IMR-90 (cell line): ENCODE data around the gene IL16. TPM values are rescaled to one million over a fixed set of nuclear protein-coding genes. Genes with fewer than 3 reads are reported as not detected.
A peak's percentile ranks its signal among the peaks of the same experiment; 100 is the strongest.

ENCODE experiments used
- ATAC-seq: fragments of 200-7000 bp; cut with Tn5 transposase; 2 replicates; pipeline ENCODE4 v1.9.1; 2020; ENCODE audit warnings: low read depth, mild to moderate bottlenecking, moderate library complexity
- BruUV-seq: library from RNA; stranded (reverse); fragments of 400-500 nt; replicated peaks from 2 replicates; lab custom pipeline; 2021; lab: Mats Ljungman, UMichigan
- CTCF ChIA-PET: fragments of 300-600 bp; formaldehyde crosslinking; extraction: SDS; loops from one replicate; lab custom pipeline; 2021; ENCODE audit warnings: antibody characterized with exemption; lab: Yijun Ruan, JAX
- POLR2A ChIA-PET: fragments of 300-600 bp; sonication (Branson Sonifier 250); formaldehyde crosslinking; loops from one replicate; lab custom pipeline; 2022; ENCODE audit warnings: antibody characterized with exemption; ENCODE audit not compliant: unreplicated experiment; lab: Charles Lee
- DNase-seq: peaks from one replicate; pipeline ENCODE4 v3.0.0; 2013
- H2AFZ ChIP-seq: replicated peaks from 2 replicates; pipeline ENCODE3; 2013; ENCODE audit warnings: low read length, mild to moderate bottlenecking; ENCODE audit not compliant: poor library complexity
- H2AK5ac ChIP-seq: 2 replicates; pipeline ENCODE4 v1.6.1; 2013; ENCODE audit warnings: low read depth, low read length, inconsistent platforms
- H2AK9ac ChIP-seq: replicated peaks from 2 replicates; pipeline ENCODE3; 2013; ENCODE audit warnings: mild to moderate bottlenecking, low read depth, low read length, moderate library complexity; ENCODE audit not compliant: poor library complexity
- H2BK120ac ChIP-seq: 2 replicates; pipeline ENCODE4 v1.6.1; 2013; ENCODE audit warnings: low read depth, low read length, inconsistent platforms
- H2BK15ac ChIP-seq: 3 replicates; pipeline ENCODE4 v1.6.1; 2013; ENCODE audit warnings: low read depth, low read length, inconsistent platforms
- H2BK20ac ChIP-seq: 2 replicates; pipeline ENCODE4 v1.6.1; 2013; ENCODE audit warnings: low read depth, mild to moderate bottlenecking, inconsistent platforms, low read length, moderate library complexity
- H2BK5ac ChIP-seq: 2 replicates; pipeline ENCODE4 v1.6.1; 2013; ENCODE audit warnings: mild to moderate bottlenecking, low read depth, low read length, inconsistent platforms; ENCODE audit not compliant: poor library complexity, severe bottlenecking
- H3K14ac ChIP-seq: replicated peaks from 2 replicates; pipeline ENCODE4 v1.6.1; 2013; ENCODE audit warnings: low read depth, low read length, inconsistent platforms
- H3K18ac ChIP-seq: 2 replicates; pipeline ENCODE4 v1.6.1; 2013; ENCODE audit warnings: low read depth, low read length, control low read depth
- H3K23ac ChIP-seq: 2 replicates; pipeline ENCODE4 v1.6.1; 2013; ENCODE audit warnings: low read depth, low read length, inconsistent platforms
- H3K27ac ChIP-seq: 2 replicates; pipeline ENCODE4 v1.5.1; 2013; ENCODE audit warnings: mild to moderate bottlenecking, control low read depth, low read length; ENCODE audit not compliant: insufficient read depth
- H3K27me3 ChIP-seq: 2 replicates; pipeline ENCODE4 v1.6.1; 2013; ENCODE audit warnings: low read length; ENCODE audit not compliant: control insufficient read depth, insufficient read depth
- H3K36me3 ChIP-seq: 2 replicates; pipeline ENCODE4 v1.6.1; 2013; ENCODE audit warnings: low read length, mixed read lengths; ENCODE audit not compliant: control insufficient read depth, insufficient read depth
- H3K4ac ChIP-seq: 2 replicates; pipeline ENCODE4 v1.6.1; 2013; ENCODE audit warnings: low read depth, low read length, inconsistent platforms
- H3K4me1 ChIP-seq: 2 replicates; pipeline ENCODE4 v1.6.1; 2013; ENCODE audit warnings: low read length, mixed read lengths; ENCODE audit not compliant: control insufficient read depth, insufficient read depth
- H3K4me2 ChIP-seq: 2 replicates; pipeline ENCODE4 v1.6.1; 2013; ENCODE audit warnings: low read depth, mild to moderate bottlenecking, control low read depth, low read length, moderate library complexity
- H3K4me3 ChIP-seq: 2 replicates; pipeline ENCODE4 v1.5.1; 2013; ENCODE audit warnings: low read depth, mild to moderate bottlenecking, control low read depth, low read length, moderate library complexity; ENCODE audit not compliant: insufficient read depth
- H3K56ac ChIP-seq: 2 replicates; pipeline ENCODE4 v1.6.1; 2013; ENCODE audit warnings: low read length, inconsistent platforms; ENCODE audit not compliant: insufficient read depth; ENCODE audit errors: extremely low read depth
- H3K79me1 ChIP-seq, 2 experiments: 2 replicates each; pipeline ENCODE4 v1.6.1; 2013; ENCODE audit warnings: low read length in 2 of 2, inconsistent platforms in 1 of 2, low read depth in 1 of 2
- H3K9ac ChIP-seq: 2 replicates; pipeline ENCODE4 v1.6.1; 2013; ENCODE audit warnings: low read depth, low read length, control low read depth
- H3K9me1 ChIP-seq: 2 replicates; pipeline ENCODE4 v1.6.1; 2013; ENCODE audit warnings: low read length, inconsistent platforms; ENCODE audit not compliant: insufficient read depth
- H3K9me3 ChIP-seq: 2 replicates; pipeline ENCODE4 v1.6.1; 2013; ENCODE audit warnings: low read length; ENCODE audit not compliant: control insufficient read depth, insufficient read depth
- H4K20me1 ChIP-seq: 2 replicates; pipeline ENCODE4 v1.6.1; 2013; ENCODE audit warnings: low read length, inconsistent platforms; ENCODE audit not compliant: insufficient read depth
- H4K5ac ChIP-seq: 2 replicates; pipeline ENCODE4 v1.6.1; 2013; ENCODE audit warnings: mild to moderate bottlenecking, low read depth, low read length, control low read depth
- H4K8ac ChIP-seq, 2 experiments: 2 replicates each; pipeline ENCODE4 v1.6.1; 2013; ENCODE audit warnings: low read depth in 2 of 2, low read length in 2 of 2, control low read depth in 1 of 2, inconsistent platforms in 1 of 2
- H4K91ac ChIP-seq: 2 replicates; pipeline ENCODE4 v1.6.1; 2013; ENCODE audit warnings: low read depth, low read length, inconsistent platforms; ENCODE audit not compliant: insufficient read depth
- CEBPB ChIP-seq: IDR thresholded peaks from 2 replicates; pipeline ENCODE4 v1.6.1; 2012; ENCODE audit warnings: low read depth, low read length, improper control_type of control experiment
- FOS ChIP-seq: fragments of 150-350 bp; IDR thresholded peaks from 2 replicates; pipeline ENCODE4 v1.6.1; 2016; ENCODE audit warnings: low read depth, low read length
- MAFK ChIP-seq: IDR thresholded peaks from 2 replicates; pipeline ENCODE4 v1.6.1; 2012; ENCODE audit warnings: low read depth, low read length, improper control_type of control experiment
- MAZ ChIP-seq: IDR thresholded peaks from 2 replicates; pipeline ENCODE4 v1.6.1; 2012; ENCODE audit warnings: low read depth, mild to moderate bottlenecking, low read length, improper control_type of control experiment, moderate library complexity, borderline replicate concordance
- MXI1 ChIP-seq: IDR thresholded peaks from 2 replicates; pipeline ENCODE4 v1.6.1; 2012; ENCODE audit warnings: low read depth, mild to moderate bottlenecking, low read length, moderate library complexity, borderline replicate concordance
- POLR2A ChIP-seq: IDR thresholded peaks from 2 replicates; pipeline ENCODE4 v1.6.1; 2012; ENCODE audit warnings: mild to moderate bottlenecking, low read depth, low read length
- RAD21 ChIP-seq: IDR thresholded peaks from 2 replicates; pipeline ENCODE4 v1.6.1; 2012; ENCODE audit warnings: low read length, improper control_type of control experiment
- RFX5 ChIP-seq: IDR thresholded peaks from 2 replicates; pipeline ENCODE4 v1.8.0; 2012; ENCODE audit warnings: low read depth, mild to moderate bottlenecking, low read length, moderate library complexity
- SMC3 ChIP-seq: fragments of 150-350 bp; IDR thresholded peaks from 2 replicates; pipeline ENCODE4 v1.6.1; 2016; ENCODE audit warnings: low read depth, mild to moderate bottlenecking, antibody characterized with exemption, low read length, moderate library complexity
- WGBS, 2 experiments: methylation state at CpG; one replicate each; pipeline versions ENCODE4 v1.1.5 to v1.1.7; 2013; ENCODE audit warnings: missing lambda C conversion rate in 2 of 2; ENCODE audit not compliant: insufficient read length in 1 of 2; ENCODE audit errors: extremely low coverage in 2 of 2; 5-methylcytosine and 5-hydroxymethylcytosine counted together
- dilution Hi-C: fragments of 300-500 bp; cut with HindIII; formaldehyde crosslinking; loops from one replicate; pipeline ENCODE4 v1.14.3; 2018; ENCODE audit warnings: low sequenced_read_pairs; ENCODE audit not compliant: unreplicated experiment
- in situ Hi-C: fragments of 300-500 bp; cut with MboI; formaldehyde crosslinking; loops from 3 replicates; pipeline ENCODE4 v1.14.3; 2019; ENCODE audit warnings: low sequenced_read_pairs, inconsistent platforms, mixed read lengths
- intact Hi-C: fragments of 100-400 bp; cut with micrococcal nuclease; formaldehyde crosslinking; loops from 2 replicates; pipeline ENCODE4 v1.10.0; 2022
- polyA plus RNA-seq, 3 experiments: library from polyadenylated mRNA; depleted of rRNA; stranded (reverse); fragments of >200 nt; gene quantifications; 2 replicates each; pipeline ENCODE4 v1.2.3, GENCODE V29; 2012; ENCODE audit warnings: low replicate concordance in 1 of 3
- total RNA-seq: library from RNA; depleted of rRNA; stranded (reverse); fragments of >200 nt; gene quantifications from 2 replicates; pipeline ENCODE4 v1.2.3, GENCODE V29; 2012
- TF ChIP-seq, protein P1 (sequence below): fragments of 150-350 bp; IDR thresholded peaks from 2 replicates; pipeline ENCODE4 v1.6.1; 2016; ENCODE audit warnings: low read depth, mild to moderate bottlenecking, low read length, moderate library complexity, borderline replicate concordance
- TF ChIP-seq, protein P2 (sequence below): fragments of 150-350 bp; IDR thresholded peaks from 2 replicates; pipeline ENCODE4 v1.6.1; 2017; ENCODE audit warnings: mild to moderate bottlenecking, antibody characterized with exemption, low read length, low read depth
- TF ChIP-seq, protein P3 (sequence below): conservative IDR thresholded peaks from 2 replicates; pipeline ENCODE4 v1.5.1; 2012; ENCODE audit warnings: mild to moderate bottlenecking, low read depth, low read length, improper control_type of control experiment

The IL16 gene
- total and polyA plus RNA-seq, 2 of the 4 experiments (the other 2 are of a cell fraction): 0.18 to 0.27 TPM

- H2BK15ac ChIP-seq: peak overlapping the region; percentile 50; the same call in 1 of the 3 replicates
- intact Hi-C loops: no loop called here
- H3K56ac ChIP-seq: no peak overlapping the region
- TF ChIP-seq CEBPB (no peak), POLR2A (no peak), MAFK (no peak), RAD21 (no peak), MAZ (no peak), MXI1 (no peak), RFX5 (no peak), SMC3 (no peak), FOS (no peak)
- TF ChIP-seq, protein P1, sequence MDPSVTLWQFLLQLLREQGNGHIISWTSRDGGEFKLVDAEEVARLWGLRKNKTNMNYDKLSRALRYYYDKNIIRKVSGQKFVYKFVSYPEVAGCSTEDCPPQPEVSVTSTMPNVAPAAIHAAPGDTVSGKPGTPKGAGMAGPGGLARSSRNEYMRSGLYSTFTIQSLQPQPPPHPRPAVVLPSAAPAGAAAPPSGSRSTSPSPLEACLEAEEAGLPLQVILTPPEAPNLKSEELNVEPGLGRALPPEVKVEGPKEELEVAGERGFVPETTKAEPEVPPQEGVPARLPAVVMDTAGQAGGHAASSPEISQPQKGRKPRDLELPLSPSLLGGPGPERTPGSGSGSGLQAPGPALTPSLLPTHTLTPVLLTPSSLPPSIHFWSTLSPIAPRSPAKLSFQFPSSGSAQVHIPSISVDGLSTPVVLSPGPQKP: no peak
- TF ChIP-seq, protein P2, sequence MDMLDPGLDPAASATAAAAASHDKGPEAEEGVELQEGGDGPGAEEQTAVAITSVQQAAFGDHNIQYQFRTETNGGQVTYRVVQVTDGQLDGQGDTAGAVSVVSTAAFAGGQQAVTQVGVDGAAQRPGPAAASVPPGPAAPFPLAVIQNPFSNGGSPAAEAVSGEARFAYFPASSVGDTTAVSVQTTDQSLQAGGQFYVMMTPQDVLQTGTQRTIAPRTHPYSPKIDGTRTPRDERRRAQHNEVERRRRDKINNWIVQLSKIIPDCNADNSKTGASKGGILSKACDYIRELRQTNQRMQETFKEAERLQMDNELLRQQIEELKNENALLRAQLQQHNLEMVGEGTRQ: no peak
- TF ChIP-seq, protein P3, sequence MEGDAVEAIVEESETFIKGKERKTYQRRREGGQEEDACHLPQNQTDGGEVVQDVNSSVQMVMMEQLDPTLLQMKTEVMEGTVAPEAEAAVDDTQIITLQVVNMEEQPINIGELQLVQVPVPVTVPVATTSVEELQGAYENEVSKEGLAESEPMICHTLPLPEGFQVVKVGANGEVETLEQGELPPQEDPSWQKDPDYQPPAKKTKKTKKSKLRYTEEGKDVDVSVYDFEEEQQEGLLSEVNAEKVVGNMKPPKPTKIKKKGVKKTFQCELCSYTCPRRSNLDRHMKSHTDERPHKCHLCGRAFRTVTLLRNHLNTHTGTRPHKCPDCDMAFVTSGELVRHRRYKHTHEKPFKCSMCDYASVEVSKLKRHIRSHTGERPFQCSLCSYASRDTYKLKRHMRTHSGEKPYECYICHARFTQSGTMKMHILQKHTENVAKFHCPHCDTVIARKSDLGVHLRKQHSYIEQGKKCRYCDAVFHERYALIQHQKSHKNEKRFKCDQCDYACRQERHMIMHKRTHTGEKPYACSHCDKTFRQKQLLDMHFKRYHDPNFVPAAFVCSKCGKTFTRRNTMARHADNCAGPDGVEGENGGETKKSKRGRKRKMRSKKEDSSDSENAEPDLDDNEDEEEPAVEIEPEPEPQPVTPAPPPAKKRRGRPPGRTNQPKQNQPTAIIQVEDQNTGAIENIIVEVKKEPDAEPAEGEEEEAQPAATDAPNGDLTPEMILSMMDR: no peak
- H4K5ac ChIP-seq: peak overlapping the region; percentile 66; the same call in 1 of the 2 replicates
- no peak overlapping the region for H2AFZ ChIP-seq
- peaks cover 17% of the 10 kb centered on the region for H3K9me1 ChIP-seq
- 0 out of 2 replicates have a peak overlapping the region, but pooled peaks have one; percentile 10 for H3K9ac ChIP-seq
- no peaks in the 10 kb centered on the region for H4K20me1 ChIP-seq
- peak overlapping the region; percentile 58 for H3K23ac ChIP-seq
- ChIA-PET CTCF (interaction anchor here (1.8 kb wide), 1 partner anchor 81 kb away, joined by 5 read pairs; no protein-coding TSS in a partner anchor), POLR2A (no interaction called here)
- no peak overlapping the region for H2AK9ac ChIP-seq
- DNase-seq (no peak), ATAC-seq (no peak)
- H3K18ac ChIP-seq: peak overlapping the region; percentile 58
- peaks cover 0 to 19% of the 10 kb centered on the region in 2 experiments; a peak in 2 of 4 replicates for H3K79me1 ChIP-seq
- H3K14ac ChIP-seq: peak overlapping the region; percentile 34
- no peak overlapping the region for H3K4me3 ChIP-seq
- in situ Hi-C loops: no loop called here
- H3K36me3 ChIP-seq: peaks cover 2% of the 10 kb centered on the region; the same call in 1 of the 2 replicates
- H4K91ac ChIP-seq: peak overlapping the region; percentile 74
- no peak overlapping the region for H3K4me2 ChIP-seq
- peak overlapping the region; percentile 82 for H2BK120ac ChIP-seq
- dilution Hi-C loops: no loop called here
- H4K8ac ChIP-seq: peak overlapping the region; percentile 10 to 72; a peak in 1 of 4 replicates
- H3K27me3 ChIP-seq: no peaks in the 10 kb centered on the region
- H3K4ac ChIP-seq: peak overlapping the region; percentile 73
- WGBS, 2 experiments: no CpG with 5 or more reads among the region's 5 CpGs
- peak overlapping the region; percentile 42; the same call in 1 of the 2 replicates for H3K27ac ChIP-seq
- BruUV-seq: no TSS peak
- H3K9me3 ChIP-seq: no peaks in the 10 kb centered on the region
- H3K4me1 ChIP-seq: peaks cover 34% of the 10 kb centered on the region
- H2BK20ac ChIP-seq: peak overlapping the region; percentile 94
- no peak overlapping the region for H2BK5ac ChIP-seq
- peak overlapping the region; percentile 85 for H2AK5ac ChIP-seq
Observed at GRCh38 chr15:81185631-81186295, 10.9 kb upstream of the IL16 start.
